ENCODE results near the gene KRT77.

KRT77 gene

DNA sequence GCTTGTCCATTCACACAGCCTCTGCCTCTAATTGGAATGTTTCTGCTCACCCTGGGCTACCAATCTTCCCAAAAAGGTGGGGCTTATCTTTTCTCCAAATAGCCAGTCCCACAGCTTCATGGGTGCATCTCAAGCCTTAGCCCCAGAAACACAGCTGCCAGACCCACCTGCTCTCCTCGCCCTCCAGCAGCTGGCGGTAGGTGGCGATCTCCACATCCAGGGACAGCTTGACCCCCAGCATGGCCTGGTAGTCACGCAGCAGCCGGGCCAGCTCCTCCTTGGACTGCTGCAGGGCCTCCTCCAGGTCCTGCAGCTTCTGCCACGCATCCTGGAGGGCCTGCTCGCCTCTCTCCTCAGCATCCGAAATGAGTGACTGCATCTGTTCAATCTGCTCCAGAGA, 11.1 kb downstream of the KRT77 start:
- DNase-seq (ENCODE audit: low spot score): no peak
- no peak for FAIRE-seq

DNA sequence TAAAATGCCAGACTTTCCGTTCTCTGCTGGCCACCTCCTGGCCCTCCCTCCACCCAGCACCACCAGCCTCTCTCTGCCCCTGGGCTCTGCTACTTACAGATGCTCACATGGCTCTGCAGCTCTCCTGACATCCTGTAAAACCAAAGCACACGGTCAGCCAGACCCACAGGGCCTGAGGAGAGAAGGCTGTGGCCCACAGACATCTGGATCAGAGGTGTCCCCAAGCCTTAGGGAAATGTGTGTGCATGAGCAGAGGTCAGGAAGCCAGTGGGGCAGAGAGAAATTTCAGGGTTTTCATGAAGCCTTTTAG, 11.5 kb downstream of the KRT77 start:
- FAIRE-seq: no peak
- no peak for DNase-seq (ENCODE audit: low spot score)

- DNase-seq (ENCODE audit: low spot score) (no peak), FAIRE-seq (no peak)
Measured at GRCh38 chr12:52691076-52691840, 12.1 kb downstream of the KRT77 start.

- DNase-seq (ENCODE audit: low spot score): no peak
- no peak for FAIRE-seq
Measured at GRCh38 chr12:52690351-52691075, 12.8 kb downstream of the KRT77 start.

DNA sequence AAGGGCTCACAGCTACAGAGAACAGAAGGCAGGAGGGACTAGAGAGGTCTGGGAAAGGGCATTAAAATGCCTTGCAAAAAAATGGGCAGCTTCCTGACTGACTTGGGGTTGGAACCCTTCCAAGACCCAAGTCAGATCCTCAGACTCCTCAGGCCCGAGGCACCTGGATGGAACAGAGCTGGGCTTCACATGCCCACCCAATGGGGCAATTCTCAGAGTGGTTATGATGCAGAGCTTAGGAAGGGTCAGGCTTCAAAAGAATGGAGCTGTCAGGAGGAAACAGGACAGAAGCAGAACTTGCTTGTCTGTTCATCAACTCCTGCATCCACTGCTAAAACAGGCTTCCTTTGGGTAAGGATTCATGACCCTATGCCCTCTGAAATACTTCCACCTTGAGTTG, 13.4 kb downstream of the KRT77 start:
- FAIRE-seq (no peak), DNase-seq (ENCODE audit: low spot score) (no peak)

DNA sequence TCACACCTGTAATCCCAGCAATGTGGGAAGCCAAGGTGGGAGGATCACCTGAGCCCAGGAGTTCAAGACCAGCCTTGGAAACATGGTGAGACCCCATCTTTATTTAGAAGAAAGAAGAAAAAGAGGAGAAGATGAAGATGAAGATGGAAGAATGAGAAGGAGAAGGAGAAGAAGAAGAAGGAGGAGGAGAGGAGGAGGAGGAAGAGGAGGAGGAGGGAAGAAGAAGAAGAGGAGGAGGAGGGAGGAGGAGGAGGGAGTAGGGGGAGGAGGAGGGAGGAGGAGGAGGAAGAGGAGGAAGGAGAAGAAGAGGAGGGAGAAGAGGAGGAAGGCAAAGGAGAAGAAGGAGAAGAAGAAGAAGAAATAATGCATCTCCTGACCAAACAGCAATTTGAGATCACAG, 14.1 kb downstream of the KRT77 start:
- FAIRE-seq: no peak

GRCh38 chr12:52688481-52688880, 14.8 kb downstream of the KRT77 start:
- DNase-seq (ENCODE audit: low spot score): no peak
- no peak for FAIRE-seq

More for the DNA sequence above, 14.1 kb downstream of the KRT77 start:
- no peak for DNase-seq (ENCODE audit: low spot score)

GRCh38 chr12:52687497-52688385, 15.6 kb downstream of the KRT77 start:
- DNase-seq (ENCODE audit: low spot score) (no peak), FAIRE-seq (no peak)

DNA sequence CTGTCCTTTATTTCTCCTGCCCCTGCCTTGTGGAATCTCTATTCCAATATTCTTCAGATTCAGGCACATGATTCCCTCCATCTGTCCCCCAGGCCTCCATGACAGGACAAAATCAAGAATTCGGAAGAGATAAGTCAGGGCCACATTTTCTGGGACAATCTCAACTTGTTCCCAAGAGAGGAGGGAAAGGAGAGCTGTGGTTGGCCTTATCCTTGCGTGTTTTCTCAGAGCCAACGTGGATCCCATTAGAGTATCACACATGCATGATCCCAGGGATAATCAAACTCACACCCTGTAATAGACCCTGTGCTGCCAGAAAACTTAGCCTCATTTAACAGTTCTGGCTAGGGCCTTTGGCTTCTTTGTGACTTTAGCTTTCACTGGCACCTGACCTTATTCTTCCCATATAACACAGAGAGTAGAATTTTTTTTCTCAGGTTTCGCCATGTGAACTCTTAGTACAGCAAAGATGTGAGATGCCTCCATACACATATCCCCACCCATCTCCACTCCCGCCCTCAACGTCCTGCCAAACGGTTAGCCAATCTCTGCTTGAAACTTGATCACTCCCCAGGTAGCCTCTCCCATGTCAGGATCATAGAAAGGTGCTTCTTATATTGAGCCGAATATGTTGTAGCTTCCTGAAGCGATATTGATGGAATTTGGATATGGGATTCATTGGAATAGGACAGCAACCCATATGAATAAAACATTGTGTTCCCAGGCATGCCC, 16.4 kb downstream of the KRT77 start:
- FAIRE-seq: no peak
- no peak for DNase-seq (ENCODE audit: low spot score)

- DNase-seq (ENCODE audit: low spot score) (no peak), FAIRE-seq (no peak)
Measured at GRCh38 chr12:52686063-52686462, 17.3 kb downstream of the KRT77 start.

DNA sequence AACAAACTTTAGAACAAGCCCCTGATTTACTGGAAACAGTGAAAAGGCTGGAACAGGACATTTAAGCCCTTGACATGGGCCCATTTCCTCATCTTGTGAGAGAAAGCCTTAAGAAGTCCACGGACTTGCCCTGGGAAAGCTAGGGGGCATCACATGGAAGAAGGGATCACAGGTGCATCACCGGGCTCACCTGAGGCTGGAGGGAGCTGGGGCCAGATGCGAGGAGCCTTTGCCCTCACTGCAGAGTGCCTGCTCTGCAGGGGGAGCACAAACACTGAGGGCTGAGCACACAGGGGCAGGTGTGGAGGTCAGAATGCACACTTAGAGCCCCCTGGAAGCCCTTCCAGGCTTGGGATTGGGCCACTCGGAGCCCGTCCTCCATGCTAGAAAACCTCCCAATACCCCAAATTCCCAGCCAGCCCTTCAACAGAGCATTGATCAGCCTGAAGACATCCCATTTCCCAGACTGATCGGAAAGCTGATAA, 17.9 kb downstream of the KRT77 start:
- no peak for DNase-seq (ENCODE audit: low spot score)
- FAIRE-seq: no peak

GRCh38 chr12:52684431-52684830, 18.9 kb downstream of the KRT77 start:
- FAIRE-seq (no peak), DNase-seq (ENCODE audit: low spot score) (no peak)

GRCh38 chr12:52683575-52684300, 19.6 kb downstream of the KRT77 start:
- FAIRE-seq (no peak), DNase-seq (ENCODE audit: low spot score) (no peak)

DNA sequence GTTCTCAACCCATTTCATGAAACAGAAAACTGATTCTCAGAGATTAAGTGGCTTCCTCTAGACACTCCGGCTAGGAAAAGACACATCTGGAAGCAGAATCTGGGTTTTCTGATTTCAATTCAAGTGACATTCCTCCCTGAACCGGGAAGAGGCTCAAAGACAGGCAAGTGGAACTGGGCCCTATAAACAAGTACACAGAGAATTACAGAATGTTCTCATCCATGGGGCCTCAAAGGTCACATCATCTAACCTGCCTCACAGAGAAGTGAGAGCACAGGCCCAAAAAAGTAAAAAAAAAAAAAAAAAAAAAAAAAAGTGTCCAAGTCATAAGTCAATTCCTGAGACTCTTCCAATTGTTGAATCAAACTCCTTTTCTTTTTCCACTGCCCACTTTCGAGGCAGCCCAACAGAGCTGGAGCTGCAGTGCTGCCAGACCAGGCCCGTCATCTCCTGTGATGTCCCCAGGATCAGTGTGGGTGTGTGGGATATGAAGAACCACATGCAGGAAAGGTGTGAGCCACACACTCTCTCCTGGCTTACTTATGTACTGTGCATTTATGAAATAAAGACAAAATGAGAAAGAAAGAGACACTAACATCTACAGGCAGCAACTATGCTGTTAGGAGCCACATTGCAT, 20.3 kb downstream of the KRT77 start:
- DNase-seq (ENCODE audit: low spot score) (no peak), FAIRE-seq (no peak)

- no peak for FAIRE-seq
- DNase-seq (ENCODE audit: low spot score): no peak
Measured at GRCh38 chr12:52682381-52682660, 21.0 kb downstream of the KRT77 start.

- DNase-seq (ENCODE audit: low spot score) (no peak), FAIRE-seq (no peak)
Measured at GRCh38 chr12:52681526-52682380, 21.6 kb downstream of the KRT77 start.

DNA sequence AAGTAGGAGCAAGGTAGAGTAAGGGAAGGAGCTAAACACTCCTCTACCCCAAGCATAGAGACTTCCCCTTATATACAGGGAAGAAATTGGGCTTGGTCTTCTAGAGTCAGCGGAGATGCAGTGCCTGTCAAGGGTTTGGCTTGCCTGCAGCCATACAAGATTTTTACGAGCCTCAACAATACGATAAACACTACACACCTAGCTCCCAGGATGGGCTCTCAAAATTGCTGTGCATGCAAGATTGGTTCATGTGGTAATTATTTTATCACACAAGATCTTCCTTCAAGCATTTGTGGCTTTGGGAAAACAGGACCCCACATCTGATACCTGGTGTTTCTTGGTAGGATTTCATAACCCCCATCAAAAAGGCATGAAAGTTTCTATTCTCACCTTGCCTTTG, 23.0 kb downstream of the KRT77 start, which contains the start of gene KRT1:
KRT1 (minus strand) TSS at position 45 of the 400 bp plus-strand sequence. CDS start 59 bp downstream, outside the sequence.
- FAIRE-seq (no peak), DNase-seq (ENCODE audit: low spot score) (no peak)

DNA sequence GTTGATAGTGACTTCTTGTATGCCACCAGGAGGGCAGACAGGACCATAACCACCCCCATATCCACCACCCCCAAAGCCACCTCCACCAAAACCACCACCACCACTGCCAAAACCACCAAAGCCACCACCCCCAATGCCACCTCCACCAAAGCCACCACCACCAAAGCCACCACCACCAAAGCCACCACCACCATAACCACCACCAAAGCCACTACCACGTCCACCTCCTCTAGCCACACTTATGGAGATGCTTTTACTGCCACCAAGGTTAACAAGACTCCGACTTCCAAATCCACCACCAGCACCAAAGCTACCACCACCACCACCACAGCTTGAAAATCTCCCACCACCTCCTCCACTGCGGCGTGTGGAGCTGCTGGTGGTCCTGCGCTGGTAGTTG, 23.4 kb downstream of the KRT77 start:
- DNase-seq (ENCODE audit: low spot score): no peak
- FAIRE-seq: no peak

DNA sequence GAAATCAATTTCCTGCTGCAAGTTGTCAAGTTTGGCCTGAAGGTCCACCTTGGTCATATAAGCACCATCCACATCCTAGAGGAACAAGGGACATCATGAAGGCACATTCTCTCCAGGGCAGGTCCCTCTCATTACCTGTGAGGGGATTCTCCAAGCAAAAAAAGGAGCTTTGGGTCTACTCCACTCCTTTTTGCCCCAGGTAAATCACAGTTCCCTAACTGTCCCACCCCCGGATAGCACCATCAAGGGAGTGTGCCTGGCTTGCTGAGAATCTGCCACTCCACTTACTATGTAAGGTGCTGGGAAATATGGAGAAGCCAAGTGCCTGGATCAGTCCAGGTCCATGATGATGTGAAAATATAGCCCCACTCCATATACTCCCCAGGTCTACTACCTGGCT, 25.7 kb downstream of the KRT77 start:
- no peak for DNase-seq (ENCODE audit: low spot score)
- no peak for FAIRE-seq

Measured in urothelium cell line (cell line).